ENCODE data around the gene ZCCHC14.

The ZCCHC14 gene

DNA sequence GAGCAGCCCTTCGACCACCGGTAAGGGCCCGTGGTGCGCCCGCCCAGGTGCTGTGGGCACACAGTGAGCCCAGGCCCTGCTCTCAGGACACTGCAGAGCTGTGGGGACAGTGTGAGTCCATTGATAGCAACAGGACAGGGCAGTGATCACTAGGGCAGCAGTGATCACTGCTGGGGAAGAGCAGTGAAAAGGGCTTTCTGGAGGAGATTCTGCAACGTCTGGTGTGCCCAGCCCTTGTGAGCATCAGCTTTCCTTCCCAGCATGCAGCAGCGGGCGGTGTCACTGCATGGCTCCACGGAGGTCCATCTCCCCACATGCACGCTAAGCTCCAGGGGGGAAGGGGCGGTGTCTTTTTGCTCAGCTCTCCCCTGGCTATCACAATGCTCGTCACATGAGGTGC, 68.6 kb downstream of the ZCCHC14 start:
- no peak for DNase-seq

DNA sequence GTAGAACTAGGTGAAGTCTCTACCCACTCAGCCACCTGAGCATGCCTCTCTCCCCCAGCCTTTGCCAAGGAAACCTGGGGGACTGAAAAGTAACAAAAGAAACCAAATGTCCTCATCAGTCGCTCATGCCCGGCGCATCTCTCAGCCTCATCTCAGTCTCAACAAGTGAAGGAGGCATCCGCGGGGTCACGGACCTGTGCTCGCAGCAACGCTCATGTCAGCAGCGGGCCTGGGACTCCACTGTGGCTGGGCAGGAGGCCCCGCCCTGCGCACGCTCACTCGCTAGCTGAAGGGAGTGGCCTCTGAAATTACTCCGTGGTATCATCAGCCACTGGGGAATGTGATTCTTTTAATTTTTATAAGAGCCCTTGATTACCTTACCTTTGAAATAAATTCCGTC, 69.4 kb downstream of the ZCCHC14 start:
- DNase-seq, result no peak

DNA sequence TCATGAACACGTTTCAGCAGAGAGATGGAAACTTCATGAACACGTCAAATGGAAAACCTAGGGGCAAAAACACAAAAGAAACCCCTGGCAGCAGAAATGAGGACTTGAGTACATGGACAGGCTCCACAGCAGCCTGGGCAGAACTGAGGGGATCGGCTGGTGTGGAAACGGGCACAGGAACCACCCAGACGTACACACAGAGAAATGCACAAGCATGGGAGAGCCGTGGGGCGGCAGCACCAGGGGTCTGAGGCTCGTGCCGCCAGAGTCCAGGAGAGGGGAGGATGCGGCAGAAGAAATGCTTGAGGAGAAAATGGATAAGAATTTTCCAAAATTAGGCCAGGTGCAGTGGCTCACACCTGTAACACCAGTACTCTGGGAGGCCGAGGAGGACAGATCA, 70.7 kb downstream of the ZCCHC14 start:
- no peak for DNase-seq

DNA sequence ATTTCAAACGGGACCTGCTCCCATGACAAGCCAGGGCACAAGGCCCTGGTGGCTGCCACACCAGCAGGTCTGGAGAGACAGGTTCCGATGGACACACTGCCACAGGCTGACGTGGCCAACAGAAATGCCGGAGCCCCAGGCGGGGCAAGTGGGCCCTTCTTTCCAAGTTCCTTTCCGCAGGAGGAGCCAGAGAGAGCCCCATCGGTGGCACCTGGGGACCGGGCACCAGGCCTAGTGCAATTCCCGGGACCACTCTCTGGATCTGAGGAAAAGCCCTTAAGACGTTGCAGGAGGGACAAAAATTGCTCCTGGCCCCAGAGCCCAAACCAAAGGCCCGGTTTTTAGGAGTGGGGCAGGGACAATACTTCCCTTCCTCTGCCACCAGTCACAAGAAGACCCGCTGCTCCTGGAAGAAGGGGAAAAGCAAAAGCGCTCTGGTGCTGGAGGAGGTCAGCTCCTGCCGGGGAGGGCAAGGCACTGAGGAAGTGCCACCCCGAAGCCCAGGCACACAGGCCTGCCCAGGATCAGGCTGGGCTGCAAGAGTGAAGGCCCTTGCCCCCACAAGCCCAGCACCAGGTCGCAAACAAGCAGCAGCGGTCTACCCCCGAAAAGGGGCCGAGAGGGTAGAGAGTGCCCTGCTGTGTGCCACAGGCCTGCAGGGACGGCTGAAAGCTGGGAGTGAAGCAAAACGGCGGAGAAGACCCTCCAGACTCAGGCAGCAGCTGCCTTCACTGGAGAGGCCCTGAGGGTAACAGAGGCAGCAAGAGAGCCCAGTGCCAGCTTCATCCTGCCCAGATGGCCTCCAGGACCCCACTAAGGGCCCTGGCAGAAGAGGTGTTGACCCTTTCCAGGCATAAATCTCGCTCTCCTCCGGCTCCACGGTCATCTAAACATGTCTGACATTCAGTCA, 71.6 kb downstream of the ZCCHC14 start:
- no peak for DNase-seq

DNA sequence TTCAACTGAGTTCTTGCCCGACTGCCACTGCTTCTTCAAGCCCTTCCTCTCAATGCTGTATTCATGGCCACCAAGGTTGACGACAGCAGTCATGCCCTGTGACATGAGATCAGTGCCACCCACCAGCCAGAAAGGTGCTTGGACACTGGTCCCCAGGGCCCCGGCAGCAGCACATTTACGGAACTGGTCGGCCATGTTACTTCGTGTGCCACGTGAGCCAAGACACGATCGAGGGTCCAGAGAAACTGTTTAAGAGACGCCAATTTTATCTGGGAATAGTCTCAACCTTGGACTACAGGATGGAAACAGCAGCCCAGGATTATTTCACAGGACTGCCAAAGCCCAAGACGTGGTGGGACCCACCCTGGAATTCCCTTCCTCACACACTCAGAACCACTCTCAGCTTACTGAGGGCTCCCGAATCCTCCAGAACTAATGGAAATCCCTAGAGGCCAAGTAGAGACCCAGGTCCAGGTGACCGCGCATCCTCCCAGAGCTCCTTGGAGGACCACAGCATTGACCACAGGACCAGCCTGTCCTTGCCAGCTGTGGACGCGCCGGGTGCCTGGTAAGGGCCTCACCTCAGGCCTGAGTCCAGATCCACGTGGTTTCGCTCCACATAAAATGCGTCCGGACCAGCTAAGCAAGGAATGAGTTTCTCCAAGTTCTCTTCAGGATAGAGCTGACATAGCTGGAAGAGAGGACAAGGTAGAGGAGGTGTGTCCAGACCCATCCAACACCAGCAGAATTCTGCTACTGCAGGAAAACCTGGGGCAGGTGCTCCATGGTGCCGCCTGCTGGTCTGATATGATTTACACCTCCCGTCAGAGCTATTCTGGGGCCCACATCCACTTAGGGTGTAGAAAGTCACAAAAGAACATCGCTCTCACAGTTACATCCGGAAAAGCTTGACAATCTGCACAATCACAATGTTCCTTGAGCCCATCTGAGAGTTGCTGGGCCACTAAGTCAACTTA, 72.5 kb downstream of the ZCCHC14 start:
- DNase-seq, result peak; percentile 7

DNA sequence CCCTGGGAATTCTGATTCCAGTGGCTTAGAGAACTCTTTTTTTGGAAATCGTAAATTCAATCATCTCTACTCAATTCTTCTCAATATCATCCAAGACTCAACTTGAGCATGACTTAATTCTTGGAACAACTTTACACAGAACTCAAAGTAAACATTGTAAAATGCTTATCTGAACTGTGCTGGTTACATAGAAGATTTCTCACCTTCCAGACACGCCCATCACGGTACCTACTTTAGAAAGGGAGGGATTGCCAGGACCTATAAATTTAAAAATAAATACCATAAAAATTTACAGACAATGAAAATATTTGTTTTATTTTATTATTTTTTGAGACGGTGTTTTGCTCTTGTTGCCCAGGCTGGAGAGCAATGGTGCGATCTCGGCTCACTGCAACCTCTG, 74.2 kb downstream of the ZCCHC14 start:
- DNase-seq, result no peak

DNA sequence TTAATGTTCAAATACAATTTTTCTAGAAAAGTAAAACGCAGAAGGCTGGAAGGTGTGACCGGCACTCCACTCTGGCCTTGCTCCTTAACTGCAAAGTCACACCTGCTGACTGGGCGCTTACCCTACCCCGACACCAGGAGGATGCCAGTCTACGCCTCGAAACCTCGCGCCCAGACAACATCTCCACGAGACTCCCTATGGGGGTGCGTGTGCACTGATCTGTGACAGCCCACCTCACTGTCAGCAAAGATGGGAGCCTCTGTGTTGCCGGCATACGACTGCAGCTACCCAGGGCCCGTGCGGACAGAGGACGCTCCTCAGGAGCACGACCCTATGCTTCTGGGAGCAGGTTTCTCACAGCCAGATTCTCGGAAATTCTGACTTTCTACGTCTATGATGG, 74.6 kb downstream of the ZCCHC14 start:
- no peak for DNase-seq

DNA sequence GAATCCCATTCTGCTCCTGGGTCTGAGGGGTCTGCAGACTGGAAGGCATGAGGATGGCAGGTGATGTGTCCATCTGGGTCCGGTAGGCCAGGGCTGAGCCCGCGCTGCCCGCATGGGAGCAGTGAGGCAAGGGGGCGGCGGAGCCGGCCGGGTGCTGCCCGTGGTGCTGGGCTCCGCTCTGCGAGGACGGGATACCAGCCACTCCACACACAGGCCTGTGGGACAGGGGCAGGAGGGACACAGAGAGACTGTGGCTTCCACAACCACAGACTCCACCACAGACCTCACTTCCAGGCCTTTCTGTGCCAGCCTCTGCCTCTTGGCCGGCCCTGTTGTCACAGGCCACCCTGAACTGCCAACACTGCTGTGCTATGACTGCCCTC, 75.3 kb downstream of the ZCCHC14 start:
- no peak for DNase-seq

DNA sequence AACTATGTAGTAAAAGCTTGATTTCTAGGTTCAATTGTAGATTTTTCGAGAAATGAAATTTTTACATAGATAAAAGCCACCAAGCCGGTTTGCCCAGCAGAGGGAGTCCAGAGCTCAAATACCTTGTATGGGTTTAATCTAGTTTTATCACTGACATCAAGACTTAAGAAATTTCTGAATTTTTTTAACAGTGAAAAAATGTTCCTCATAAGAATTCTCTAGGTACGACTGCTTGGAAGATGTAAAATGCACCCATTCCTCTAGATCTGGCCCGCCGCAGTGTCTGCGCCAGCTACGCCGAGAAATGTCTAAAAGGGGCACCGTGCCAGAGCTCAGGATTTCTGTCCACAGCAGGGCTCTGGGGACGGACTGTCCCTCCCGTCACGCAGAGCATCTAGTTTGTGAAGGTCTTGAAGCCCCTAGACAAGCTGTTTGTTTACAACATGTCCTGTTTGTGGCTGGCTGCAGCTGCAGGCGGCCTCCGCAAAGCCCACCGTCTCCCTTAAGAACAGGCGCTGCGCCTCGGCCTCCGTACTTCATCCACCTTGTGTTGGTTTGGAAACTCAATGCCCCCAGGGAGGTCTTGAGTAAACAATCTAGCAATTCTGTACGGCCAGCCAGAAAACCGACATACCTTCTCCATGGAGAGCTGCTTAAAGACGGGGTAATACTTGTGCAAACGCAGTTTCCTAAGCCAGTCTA, 75.8 kb downstream of the ZCCHC14 start:
- DNase-seq, result peak; percentile 36

DNA sequence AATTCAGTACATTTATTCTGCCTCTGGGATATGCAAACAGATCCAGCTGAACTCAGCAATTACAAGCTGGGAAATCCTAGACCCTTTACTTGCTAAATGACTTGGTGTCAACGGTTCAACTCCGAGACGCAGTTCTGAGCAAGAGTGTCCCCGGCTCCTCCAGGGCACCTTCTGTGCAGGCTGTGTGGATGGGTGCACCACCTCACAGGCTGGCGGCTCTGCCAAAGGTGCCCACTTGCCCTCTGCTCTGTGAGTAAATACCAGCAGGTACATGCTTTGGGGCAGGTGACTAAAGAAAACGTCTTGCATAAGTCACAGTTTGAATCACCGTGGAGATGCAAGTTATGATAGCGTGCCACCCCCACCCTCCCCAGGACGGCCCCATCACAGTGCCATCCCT, 77.4 kb downstream of the ZCCHC14 start:
- DNase-seq, result no peak

DNA sequence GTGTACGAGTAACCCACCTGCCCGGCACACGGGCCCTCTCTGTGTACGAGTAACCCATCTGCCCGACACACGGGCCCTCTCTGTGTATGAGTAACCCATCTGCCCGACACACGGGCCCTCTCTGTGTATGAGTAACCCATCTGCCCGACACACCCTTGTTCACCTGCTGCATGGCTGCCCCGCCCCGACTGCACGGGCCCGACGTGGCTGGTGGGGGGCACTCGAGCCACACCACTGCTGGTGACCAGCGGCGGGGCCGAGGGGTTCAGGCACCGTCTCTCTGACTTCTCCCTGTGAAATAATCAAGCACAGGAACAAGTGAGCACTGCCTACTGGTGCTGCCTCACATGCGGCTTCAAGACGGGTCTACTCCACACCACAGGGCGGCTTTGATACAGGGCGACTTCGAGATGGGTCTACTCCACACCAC, 78.6 kb downstream of the ZCCHC14 start:
- DNase-seq, result no peak

DNA sequence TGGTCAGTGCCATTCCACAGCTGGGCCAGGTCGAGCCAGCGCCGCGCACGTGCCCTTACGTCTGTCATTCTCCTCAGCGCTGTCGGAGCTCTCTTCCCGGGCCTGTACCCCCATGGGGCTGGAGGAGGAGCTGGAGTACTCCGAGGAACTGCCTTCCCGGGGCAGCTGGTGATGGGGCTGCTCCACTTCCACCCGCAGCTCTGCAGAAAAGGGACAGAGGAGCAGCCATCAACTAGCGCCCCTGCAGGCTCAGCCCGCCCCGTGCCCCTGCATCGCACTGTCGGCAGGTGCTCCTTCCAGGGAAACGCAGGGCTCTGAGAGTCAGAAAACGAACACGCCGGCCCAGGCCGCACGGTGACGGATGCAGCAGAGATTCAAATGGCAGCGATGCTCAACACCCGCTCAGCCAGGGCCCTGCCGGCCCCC, 79.8 kb downstream of the ZCCHC14 start:
- no peak for DNase-seq

DNA sequence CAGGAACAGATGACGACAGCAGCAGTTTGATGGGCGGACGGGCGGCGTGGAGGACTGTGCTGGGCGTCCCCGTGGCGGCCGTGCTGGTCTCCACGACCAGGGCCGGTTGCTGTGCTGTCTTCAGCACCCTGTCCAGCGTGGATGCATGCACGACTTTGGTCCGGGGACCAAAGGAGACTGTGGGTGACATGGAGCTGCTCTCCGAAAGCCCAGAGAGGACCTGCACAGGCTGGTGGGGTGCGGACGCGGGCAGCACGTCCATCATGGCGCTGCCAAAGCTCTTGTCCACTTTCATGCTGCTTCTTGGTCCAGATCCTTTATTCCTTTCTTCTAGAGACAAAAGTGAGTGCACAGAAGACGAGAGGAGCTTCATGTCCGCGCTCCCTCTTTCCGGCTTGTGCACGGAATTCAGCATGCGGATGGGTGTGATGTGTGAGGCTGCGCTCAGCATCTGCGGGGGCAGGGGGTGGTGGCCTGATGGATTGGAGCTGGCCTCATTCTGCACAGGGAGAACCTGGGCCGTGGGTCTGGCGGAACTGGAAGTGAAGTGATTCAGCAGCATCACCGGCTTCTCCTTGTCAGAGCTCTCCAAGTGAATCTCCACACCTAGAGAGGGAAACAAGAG, 80.3 kb downstream of the ZCCHC14 start:
- DNase-seq, result no peak

DNA sequence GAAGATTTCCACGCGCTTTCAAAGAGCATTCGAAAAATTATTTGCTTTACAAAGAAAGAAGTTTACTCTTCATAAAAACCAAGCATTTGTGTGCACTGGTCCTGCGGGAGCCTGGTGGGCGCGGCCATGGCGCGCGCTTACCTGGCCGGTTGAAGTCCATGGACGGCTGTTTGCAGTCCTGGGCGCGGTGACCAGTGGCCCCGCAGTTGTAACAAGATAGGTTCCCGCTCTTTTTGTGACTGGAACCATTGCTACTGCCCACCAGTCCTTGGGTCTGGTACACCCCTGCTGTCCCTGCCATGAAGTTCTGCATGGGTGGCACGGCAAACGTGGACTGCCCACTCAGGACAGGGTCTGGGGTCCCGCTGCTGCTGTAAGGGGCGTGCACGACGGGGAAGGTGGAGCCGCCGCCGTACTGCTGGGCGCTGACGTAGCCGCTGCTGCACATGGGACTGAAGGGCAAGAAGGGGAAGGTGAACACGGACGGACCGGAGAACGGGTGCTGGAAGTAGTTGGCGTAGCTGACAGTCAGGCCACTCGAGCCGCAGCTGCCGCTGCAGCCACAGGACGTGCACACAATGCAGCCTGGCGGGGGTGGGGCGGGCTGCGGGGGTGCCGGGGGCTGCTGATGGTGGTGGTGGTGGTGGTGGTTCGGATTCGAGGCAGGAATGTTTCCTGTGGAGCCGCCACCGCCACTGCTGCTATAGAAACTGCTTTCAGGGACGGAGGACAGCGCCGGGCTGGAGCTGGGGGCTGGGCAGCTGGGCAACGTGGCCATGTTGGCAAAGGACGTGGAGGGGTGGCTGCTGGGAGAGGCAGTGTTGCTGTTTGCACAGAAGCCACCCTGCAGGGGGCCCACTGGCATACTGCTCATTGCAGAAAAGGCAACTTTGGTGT, 81.2 kb downstream of the ZCCHC14 start:
- no peak for DNase-seq

DNA sequence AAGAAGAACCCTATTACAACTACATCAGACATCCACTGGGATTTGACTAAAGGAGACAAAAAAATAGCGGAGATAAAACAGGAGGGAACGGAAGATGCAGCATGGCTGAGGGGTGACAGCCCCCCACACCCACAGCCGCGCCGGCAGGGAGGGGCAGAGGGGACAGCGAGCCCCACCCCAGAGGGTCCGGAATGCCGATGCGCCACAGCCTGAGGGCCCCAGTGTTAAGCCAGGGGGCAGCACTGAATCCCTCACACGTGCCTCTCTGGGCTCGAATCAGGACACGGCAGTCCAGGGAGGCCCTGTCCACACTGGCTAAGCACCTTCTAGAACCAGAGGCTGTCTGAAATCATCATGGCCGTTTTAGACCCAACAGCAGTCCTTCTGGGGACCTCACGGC, 81.9 kb downstream of the ZCCHC14 start:
- DNase-seq, result no peak

DNA sequence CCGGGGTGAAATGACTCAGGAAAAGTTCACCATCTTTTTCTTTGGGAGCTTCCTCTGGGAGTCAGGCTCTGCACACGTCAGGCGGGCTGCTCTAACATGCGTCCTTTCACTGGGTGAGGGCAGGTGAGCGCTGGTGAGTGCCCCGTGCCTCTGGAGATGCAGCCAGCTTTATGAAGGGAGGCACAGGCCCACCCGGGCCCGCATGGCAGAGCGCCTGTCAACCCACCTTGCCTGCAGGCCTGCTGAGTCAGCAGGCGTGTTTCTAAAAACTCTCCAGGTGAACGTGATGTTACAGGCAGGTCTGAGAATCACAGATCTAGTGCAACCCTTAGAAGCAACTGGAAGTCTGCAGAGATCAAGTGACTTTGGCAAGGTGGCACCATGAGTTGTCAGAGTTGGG, 82.3 kb downstream of the ZCCHC14 start:
- no peak for DNase-seq

DNA sequence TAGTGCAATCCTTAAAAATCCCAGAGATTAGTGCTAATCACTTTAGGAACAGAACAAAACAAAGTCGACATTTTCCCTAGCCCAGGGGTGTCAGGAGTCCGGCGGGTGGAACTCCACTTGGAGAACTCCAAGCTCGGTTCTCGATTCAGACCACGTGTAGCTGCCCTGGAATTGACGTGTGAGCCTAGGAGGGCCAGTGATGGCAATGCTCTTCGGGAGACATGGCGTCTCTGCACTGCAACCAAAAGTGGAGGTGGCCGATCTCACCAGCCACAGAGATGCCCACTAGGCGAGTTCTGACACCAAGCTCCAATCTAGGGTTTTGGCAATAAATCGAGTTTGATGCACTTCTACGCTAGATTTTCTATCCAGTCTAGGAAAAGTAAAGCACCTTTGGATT, 83.0 kb downstream of the ZCCHC14 start:
- DNase-seq, result no peak

DNA sequence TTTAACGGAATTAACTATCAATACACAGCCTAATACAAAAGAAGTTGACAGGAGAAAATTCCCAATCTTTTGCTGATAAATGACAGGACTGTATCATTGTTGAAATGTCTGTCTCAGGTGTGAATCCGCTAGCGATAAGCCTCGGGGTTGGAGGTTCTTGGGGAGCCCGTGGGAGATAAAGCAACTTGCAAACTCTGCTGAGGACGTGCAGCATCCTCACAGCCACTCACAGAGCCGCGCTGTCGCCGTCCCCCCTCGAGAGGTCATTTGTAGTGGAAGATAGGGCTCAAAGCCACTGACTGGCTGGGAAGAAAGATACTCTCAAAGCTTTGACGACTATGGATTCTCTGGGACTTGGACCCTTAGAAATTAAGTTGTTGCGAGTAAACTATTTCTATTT, 83.7 kb downstream of the ZCCHC14 start:
- no peak for DNase-seq

DNA sequence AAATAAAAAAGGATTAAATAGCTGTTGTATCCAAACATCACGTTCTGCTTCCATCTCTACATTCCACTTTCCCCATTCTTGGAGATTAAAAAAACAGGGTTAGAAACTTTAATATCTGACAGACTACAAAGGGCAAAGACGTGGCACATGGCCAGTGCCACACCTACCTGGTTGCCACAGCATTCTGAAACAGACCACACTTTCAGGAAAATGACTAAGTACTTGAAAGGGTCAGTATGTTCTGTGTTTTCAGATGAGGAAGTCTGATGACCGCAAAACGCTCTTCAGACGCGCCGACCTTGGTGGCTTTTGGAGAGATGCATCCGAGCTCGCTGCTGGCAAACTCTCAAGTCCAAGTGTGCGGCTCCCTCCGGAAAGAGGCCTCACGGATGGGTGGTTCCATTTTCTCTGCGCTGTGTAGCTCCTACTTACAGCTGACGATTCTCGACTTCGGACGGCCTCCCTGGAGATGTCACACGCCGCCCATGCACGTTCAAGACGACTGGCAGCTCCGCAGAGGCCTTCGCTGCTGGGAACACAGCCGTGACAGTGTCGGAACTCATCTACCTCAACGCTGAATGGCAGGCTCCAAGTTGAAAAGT, 85.2 kb downstream of the ZCCHC14 start:
- no peak for DNase-seq

DNA sequence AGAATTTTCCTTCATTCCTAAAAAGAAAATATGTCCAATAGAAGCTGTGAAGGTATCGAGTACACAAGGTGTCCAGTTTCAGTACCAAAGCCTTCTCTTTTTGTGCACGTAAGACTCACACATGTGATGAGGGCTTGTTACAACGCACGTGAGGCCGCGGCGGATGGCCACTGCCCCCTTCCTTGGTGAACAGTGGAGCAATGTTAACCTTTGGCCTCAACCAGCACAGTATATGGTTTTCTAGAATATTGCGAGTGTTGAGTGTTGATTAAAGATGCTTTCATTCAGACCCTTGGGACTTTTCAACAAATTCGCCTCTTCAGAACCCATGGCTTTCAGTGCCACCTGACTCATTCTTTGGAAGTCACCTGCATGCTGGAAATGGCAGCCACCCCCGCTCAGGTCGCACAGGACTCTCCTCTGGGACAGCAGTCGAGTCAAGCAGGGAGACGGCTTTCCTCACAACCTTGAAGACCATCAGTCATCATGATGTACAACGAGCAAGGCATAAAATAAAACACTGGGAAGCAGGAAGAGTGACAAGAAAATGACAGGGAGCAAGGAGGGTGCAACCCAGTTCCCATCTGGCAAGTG, 86.2 kb downstream of the ZCCHC14 start:
- no peak for DNase-seq

Measured in DMS53 (cell line).